A549 (cell line): ENCODE data around the gene LSR. TPM values are rescaled to one million over a fixed set of nuclear protein-coding genes. Genes with fewer than 3 reads are reported as not detected.

Source experiments
- ATAC-seq, 2 experiments: fragments of 200-7000 bp in 1 of 2; fragments of >200 bp in 1 of 2; cut with Nextera tagmentation in 1 of 2; cut with Tn5 transposase in 1 of 2; 3 replicates each; pipeline versions ENCODE4 v1.8.0 to v1.9.1; 2018 to 2020; ENCODE audit warnings: mild to moderate bottlenecking in 1 of 2, moderate library complexity in 1 of 2
- CTCF ChIA-PET: fragments of 300-600 bp; sonication (Branson Sonifier 250); formaldehyde crosslinking; extraction: SDS; loops from one replicate; lab custom pipeline; 2021; ENCODE audit warnings: antibody characterized with exemption, inconsistent platforms; lab: Yijun Ruan, JAX
- POLR2A ChIA-PET: fragments of 350-600 bp; formaldehyde crosslinking; extraction: SDS; loops from one replicate; lab custom pipeline; 2021; ENCODE audit warnings: antibody characterized with exemption, inconsistent platforms; lab: Yijun Ruan, JAX
- DNase-seq, 2 experiments: peaks; one replicate each; pipeline versions ENCODE4 v3.0.0 to v3.0.0-alpha.2; 2011 to 2016; ENCODE audit warnings: low read depth in 1 of 2, low spot score in 1 of 2
- FAIRE-seq: peaks from 2 replicates; lab custom pipeline; 2011; peaks lifted over from hg19 to GRCh38; lab: Jason Lieb, UNC
- H3K27ac ChIP-seq, 2 experiments: fragments of >200 bp; sonication (Bioruptor Twin); formaldehyde crosslinking; 3 replicates each; pipeline ENCODE4 v1.5.1; 2016 to 2017
- H3K4me1 ChIP-seq: fragments of >200 bp; sonication (Bioruptor Twin); formaldehyde crosslinking; 3 replicates; pipeline ENCODE4 v1.6.1; 2016
- H3K4me2 ChIP-seq: fragments of >200 bp; sonication (Bioruptor Twin); formaldehyde crosslinking; 3 replicates; pipeline ENCODE4 v1.6.1; 2016
- H3K4me3 ChIP-seq: fragments of >200 bp; sonication (Bioruptor Twin); formaldehyde crosslinking; 3 replicates; pipeline ENCODE4 v1.5.1; 2016
- H3K9me3 ChIP-seq: fragments of >200 bp; sonication (Bioruptor Twin); formaldehyde crosslinking; 3 replicates; pipeline ENCODE4 v1.6.1; 2016
- CBX2 ChIP-seq: fragments of 200-600 bp; sonication (generic); IDR thresholded peaks from 2 replicates; pipeline ENCODE4 v1.6.1; 2016; ENCODE audit warnings: low read depth, mild to moderate bottlenecking, borderline replicate concordance
- CHD4 ChIP-seq: fragments of 200-600 bp; sonication (generic); IDR thresholded peaks from 2 replicates; pipeline ENCODE4 v1.6.1; 2016; ENCODE audit warnings: antibody characterized with exemption, mild to moderate bottlenecking, borderline replicate concordance
- ESRRA ChIP-seq: fragments of 150-350 bp; IDR thresholded peaks from 2 replicates; pipeline ENCODE4 v1.6.1; 2014; ENCODE audit warnings: mild to moderate bottlenecking, low read length, borderline replicate concordance
- FOSL2 ChIP-seq, 2 experiments: fragments of 450-650 bp in 1 of 2; fragments of >200 bp in 1 of 2; sonication (Bioruptor Twin) in 1 of 2; formaldehyde crosslinking; IDR thresholded peaks; 2 replicates each; pipeline versions ENCODE4 v1.5.0 to v1.6.1; 2016 to 2020; ENCODE audit warnings: mild to moderate bottlenecking in 1 of 2, moderate library complexity in 1 of 2
- HOXA7 ChIP-seq: fragments of 250-450 bp; sonication (Bioruptor Pico); IDR thresholded peaks from 2 replicates; pipeline ENCODE4 v1.5.0; 2020; ENCODE audit warnings: mild to moderate bottlenecking, moderate library complexity
- MAFK ChIP-seq: fragments of 450-650 bp; IDR thresholded peaks from 2 replicates; pipeline ENCODE4 v1.6.1; 2014; ENCODE audit not compliant: partially characterized antibody
- NFE2L2 ChIP-seq: fragments of 150-350 bp; conservative IDR thresholded peaks from 2 replicates; pipeline ENCODE4 v1.6.1; 2014; ENCODE audit warnings: low read length
- NR3C1 ChIP-seq: fragments of >200 bp; sonication (Bioruptor Twin); formaldehyde crosslinking; IDR thresholded peaks from 3 replicates; pipeline ENCODE4 v1.6.1; 2017
- PHF8 ChIP-seq: fragments of 200-600 bp; sonication (generic); IDR thresholded peaks from 2 replicates; pipeline ENCODE4 v1.6.1; 2016; ENCODE audit warnings: low read depth, mild to moderate bottlenecking, antibody characterized with exemption, moderate library complexity, borderline replicate concordance
- RARB ChIP-seq: fragments of 250-450 bp; sonication (Bioruptor Pico); IDR thresholded peaks from 2 replicates; pipeline ENCODE4 v1.8.0; 2021; ENCODE audit warnings: mild to moderate bottlenecking, moderate library complexity
- RFX5 ChIP-seq: fragments of 450-650 bp; IDR thresholded peaks from 2 replicates; pipeline ENCODE4 v1.7.1; 2014; ENCODE audit warnings: antibody characterized with exemption, mild to moderate bottlenecking, moderate library complexity
- SMC3 ChIP-seq: fragments of >200 bp; sonication (Bioruptor Twin); formaldehyde crosslinking; IDR thresholded peaks from 3 replicates; pipeline ENCODE4 v1.6.1; 2018; ENCODE audit warnings: inconsistent platforms
- TP53 ChIP-seq: fragments of 250-450 bp; sonication (Bioruptor Pico); IDR thresholded peaks from 2 replicates; pipeline ENCODE4 v1.5.0; 2021; ENCODE audit warnings: mild to moderate bottlenecking, moderate library complexity
- ZC3H11A ChIP-seq: fragments of 450-650 bp; IDR thresholded peaks from 2 replicates; pipeline ENCODE4 v1.6.1; 2014; ENCODE audit warnings: antibody characterized with exemption, mild to moderate bottlenecking
- ZNF302 ChIP-seq: fragments of 250-450 bp; sonication (Bioruptor Pico); IDR thresholded peaks from 2 replicates; pipeline ENCODE4 v1.9.0; 2021; ENCODE audit warnings: inconsistent platforms, mild to moderate bottlenecking, moderate library complexity
- WGBS: methylation state at CpG from one replicate; pipeline ENCODE4 v1.1.6; 2017; ENCODE audit errors: missing lambda C conversion rate; 5-methylcytosine and 5-hydroxymethylcytosine counted together
- polyA plus RNA-seq, 4 experiments: library from polyadenylated mRNA; depleted of rRNA in 3 of 4; stranded (reverse); fragments of >200 nt; fragmentation: RNase III in 1 of 4; extraction: RNeasy Plus Mini Kit Qiagen cat#74134 plus additional on column Dnase treatment in 1 of 4; gene quantifications; 2 replicates in 3 of 4; 3 replicates in 1 of 4; pipeline ENCODE4 v1.2.3, GENCODE V29; 2011 to 2017
- TF ChIP-seq, protein P1 (sequence below): fragments of 200-600 bp; sonication (generic); IDR thresholded peaks from 2 replicates; pipeline ENCODE4 v1.6.1; 2016; ENCODE audit warnings: antibody characterized with exemption, mild to moderate bottlenecking, moderate library complexity
- TF ChIP-seq, protein P2 (sequence below): fragments of >200 bp; sonication (Bioruptor Twin); formaldehyde crosslinking; IDR thresholded peaks from 3 replicates; pipeline ENCODE4 v1.6.1; 2016
- TF ChIP-seq, protein P3 (sequence below): fragments of >200 bp; sonication (Bioruptor Twin); formaldehyde crosslinking; IDR thresholded peaks from 3 replicates; pipeline ENCODE4 v1.5.1; 2016
- TF ChIP-seq, protein P4 (sequence below): fragments of >200 bp; sonication (Bioruptor Twin); formaldehyde crosslinking; IDR thresholded peaks from 2 replicates; pipeline ENCODE4 v1.6.1; 2016

LSR gene
- polyA plus RNA-seq, 2 of the 4 experiments (the other 2 are of a cell fraction): 2.1 to 3.6 TPM

DNA sequence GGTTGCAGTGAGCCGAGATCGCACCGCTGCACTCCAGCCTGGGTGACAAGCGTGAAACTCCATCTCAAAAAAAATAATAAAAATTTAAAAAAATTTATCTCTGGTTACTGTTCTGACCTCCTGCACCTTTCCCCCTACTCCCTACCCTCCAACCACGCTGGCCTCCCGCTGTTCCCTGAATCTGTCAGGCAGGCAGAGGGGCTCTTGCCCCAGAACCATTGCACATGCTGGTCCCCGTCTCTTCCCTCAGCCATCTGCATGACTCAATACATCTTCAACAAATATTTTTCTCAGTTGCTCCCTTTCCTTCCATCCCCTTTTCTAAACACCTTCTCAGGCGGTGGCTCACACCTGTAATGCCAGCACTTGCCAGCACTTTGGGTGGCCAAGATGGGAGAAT lies 19.2 kb upstream of the LSR start:
- ATAC-seq: no peak
- Histone ChIP-seq H3K4me2 (no peak overlapping the region), H3K9me3 (peaks cover 16% of the 10 kb centered on the region), H3K27ac (no peak overlapping the region), H3K4me3 (no peak overlapping the region), H3K4me1 (no peaks in the 10 kb centered on the region)
- TF ChIP-seq PHF8 (no peak), ZC3H11A (no peak), FOSL2 (IDR thresholded peaks at IDR 0.05) (no peak), FOSL2 (CRISPR knock-in tag; IDR thresholded peaks at IDR 0.05) (no peak), RFX5 (no peak), TP53 (CRISPR knock-in tag) (no peak), HOXA7 (no peak), ESRRA (no peak)
- TF ChIP-seq, protein P1, sequence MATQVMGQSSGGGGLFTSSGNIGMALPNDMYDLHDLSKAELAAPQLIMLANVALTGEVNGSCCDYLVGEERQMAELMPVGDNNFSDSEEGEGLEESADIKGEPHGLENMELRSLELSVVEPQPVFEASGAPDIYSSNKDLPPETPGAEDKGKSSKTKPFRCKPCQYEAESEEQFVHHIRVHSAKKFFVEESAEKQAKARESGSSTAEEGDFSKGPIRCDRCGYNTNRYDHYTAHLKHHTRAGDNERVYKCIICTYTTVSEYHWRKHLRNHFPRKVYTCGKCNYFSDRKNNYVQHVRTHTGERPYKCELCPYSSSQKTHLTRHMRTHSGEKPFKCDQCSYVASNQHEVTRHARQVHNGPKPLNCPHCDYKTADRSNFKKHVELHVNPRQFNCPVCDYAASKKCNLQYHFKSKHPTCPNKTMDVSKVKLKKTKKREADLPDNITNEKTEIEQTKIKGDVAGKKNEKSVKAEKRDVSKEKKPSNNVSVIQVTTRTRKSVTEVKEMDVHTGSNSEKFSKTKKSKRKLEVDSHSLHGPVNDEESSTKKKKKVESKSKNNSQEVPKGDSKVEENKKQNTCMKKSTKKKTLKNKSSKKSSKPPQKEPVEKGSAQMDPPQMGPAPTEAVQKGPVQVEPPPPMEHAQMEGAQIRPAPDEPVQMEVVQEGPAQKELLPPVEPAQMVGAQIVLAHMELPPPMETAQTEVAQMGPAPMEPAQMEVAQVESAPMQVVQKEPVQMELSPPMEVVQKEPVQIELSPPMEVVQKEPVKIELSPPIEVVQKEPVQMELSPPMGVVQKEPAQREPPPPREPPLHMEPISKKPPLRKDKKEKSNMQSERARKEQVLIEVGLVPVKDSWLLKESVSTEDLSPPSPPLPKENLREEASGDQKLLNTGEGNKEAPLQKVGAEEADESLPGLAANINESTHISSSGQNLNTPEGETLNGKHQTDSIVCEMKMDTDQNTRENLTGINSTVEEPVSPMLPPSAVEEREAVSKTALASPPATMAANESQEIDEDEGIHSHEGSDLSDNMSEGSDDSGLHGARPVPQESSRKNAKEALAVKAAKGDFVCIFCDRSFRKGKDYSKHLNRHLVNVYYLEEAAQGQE: no peak
- TF ChIP-seq, protein P2, sequence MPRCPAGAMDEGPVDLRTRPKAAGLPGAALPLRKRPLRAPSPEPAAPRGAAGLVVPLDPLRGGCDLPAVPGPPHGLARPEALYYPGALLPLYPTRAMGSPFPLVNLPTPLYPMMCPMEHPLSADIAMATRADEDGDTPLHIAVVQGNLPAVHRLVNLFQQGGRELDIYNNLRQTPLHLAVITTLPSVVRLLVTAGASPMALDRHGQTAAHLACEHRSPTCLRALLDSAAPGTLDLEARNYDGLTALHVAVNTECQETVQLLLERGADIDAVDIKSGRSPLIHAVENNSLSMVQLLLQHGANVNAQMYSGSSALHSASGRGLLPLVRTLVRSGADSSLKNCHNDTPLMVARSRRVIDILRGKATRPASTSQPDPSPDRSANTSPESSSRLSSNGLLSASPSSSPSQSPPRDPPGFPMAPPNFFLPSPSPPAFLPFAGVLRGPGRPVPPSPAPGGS: no peak
- TF ChIP-seq, protein P3, sequence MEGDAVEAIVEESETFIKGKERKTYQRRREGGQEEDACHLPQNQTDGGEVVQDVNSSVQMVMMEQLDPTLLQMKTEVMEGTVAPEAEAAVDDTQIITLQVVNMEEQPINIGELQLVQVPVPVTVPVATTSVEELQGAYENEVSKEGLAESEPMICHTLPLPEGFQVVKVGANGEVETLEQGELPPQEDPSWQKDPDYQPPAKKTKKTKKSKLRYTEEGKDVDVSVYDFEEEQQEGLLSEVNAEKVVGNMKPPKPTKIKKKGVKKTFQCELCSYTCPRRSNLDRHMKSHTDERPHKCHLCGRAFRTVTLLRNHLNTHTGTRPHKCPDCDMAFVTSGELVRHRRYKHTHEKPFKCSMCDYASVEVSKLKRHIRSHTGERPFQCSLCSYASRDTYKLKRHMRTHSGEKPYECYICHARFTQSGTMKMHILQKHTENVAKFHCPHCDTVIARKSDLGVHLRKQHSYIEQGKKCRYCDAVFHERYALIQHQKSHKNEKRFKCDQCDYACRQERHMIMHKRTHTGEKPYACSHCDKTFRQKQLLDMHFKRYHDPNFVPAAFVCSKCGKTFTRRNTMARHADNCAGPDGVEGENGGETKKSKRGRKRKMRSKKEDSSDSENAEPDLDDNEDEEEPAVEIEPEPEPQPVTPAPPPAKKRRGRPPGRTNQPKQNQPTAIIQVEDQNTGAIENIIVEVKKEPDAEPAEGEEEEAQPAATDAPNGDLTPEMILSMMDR: no peak
- CTCF ChIA-PET: no interaction called here
- WGBS: 65% methylated on average over 8 of the region's 8 CpGs
- POLR2A ChIA-PET: no interaction called here
- FAIRE-seq: no peak
- DNase-seq: no peak

DNA sequence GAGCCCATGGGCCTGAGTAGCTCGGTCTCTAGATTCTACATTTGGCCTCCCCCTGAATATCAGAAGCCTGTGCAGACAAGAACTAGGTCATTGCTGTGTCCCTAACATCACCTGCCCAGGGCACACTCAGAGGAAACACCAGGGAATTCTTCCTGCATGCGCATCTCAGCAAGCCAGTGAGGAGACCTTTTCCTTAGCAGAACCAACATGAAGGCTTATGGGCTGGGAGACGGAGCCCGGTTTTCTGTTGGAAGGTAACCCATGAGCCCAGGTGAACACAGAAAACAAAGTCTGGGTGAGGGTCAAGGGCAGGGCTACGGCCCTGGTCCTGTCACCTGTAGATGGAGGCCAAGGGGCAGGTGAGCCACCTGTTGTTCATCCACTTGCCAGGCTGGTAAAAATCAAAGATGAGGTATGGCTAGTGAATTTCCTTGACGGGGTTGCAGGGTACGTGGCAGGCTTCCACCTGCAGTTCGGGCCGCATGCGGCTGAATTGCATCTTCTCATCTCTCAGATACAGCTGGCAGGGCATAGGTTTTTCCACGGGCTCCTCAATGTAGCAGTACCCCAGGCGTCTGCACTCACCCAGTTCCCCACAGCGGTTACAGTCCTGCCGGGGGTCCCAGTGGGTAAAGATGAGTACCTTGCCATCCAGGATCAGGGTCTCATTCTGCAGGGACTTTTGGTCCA lies 16.7 kb upstream of the LSR start:
- POLR2A ChIA-PET: no interaction called here
- Histone ChIP-seq H3K4me3 (no peak overlapping the region), H3K9me3 (peaks cover 33% of the 10 kb centered on the region), H3K4me2 (no peak overlapping the region), H3K27ac (no peak overlapping the region), H3K4me1 (no peaks in the 10 kb centered on the region)
- ATAC-seq (no peak), DNase-seq (no peak), FAIRE-seq (no peak)
- 37% methylated on average over 14 of the region's 14 CpGs for WGBS
- CTCF ChIA-PET: interaction anchor here (0.6 to 1.1 kb wide), 3 partner anchors 13 to 50 kb away, joined by 3 to 5 read pairs (median 4); no protein-coding TSS in a partner anchor
- TF ChIP-seq HOXA7 (no peak), NFE2L2 (no peak), CHD4 (no peak), FOSL2 (IDR thresholded peaks at IDR 0.05) (no peak), FOSL2 (CRISPR knock-in tag; IDR thresholded peaks at IDR 0.05) (no peak), RFX5 (no peak), NR3C1 (no peak), RARB (CRISPR knock-in tag) (no peak), MAFK (no peak), SMC3 (no peak), ZNF302 (no peak), CBX2 (no peak)
- TF ChIP-seq, protein P4, sequence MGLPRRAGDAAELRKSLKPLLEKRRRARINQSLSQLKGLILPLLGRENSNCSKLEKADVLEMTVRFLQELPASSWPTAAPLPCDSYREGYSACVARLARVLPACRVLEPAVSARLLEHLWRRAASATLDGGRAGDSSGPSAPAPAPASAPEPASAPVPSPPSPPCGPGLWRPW: no peak
- TF ChIP-seq, all 56 proteins: peak for 0
